Measurements from ENCODE around the gene NSD1.
"Not testable (repeated sequence)": the region's sequence is repeated elsewhere in the genome, so short reads cannot be mapped to it uniquely, and the experiment has no call there.

NSD1 gene

DNA sequence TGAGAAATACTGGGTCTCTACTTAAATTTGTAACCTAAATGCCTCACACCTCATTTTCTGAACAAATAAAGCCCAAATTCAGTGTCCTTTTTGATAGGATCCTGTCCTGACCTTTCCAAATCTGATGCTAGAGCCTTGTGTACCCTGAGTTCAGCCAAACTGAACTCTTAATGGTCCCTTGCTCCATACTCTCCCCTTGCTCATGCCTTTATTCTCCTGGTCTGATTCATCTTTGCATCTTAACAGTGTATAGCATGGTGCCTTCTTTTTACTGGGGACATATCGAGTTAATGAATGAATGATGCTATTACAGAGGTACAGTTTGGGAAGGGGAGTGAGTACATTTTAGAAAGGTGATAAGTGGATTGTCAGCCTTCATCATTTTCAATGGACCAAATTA is 9.2 kb downstream of the NSD1 start:
- DNase-seq = no peak
- no peak overlapping the region for H2BK12ac ChIP-seq (ENCODE audit: low read length in 2 of 2)
- H3K23ac ChIP-seq (ENCODE audit: low read length in 2 of 2) = no peak overlapping the region
- WGBS = 100% methylated on average over 1 of the region's 1 CpG
- H2BK15ac ChIP-seq (ENCODE audit: low read depth, poor library complexity, severe bottlenecking) = no peak overlapping the region
- H2AK5ac ChIP-seq (ENCODE audit: low read length, severe bottlenecking) = no peak overlapping the region
- peaks cover 6% of the 10 kb centered on the region for H3K4me1 ChIP-seq (ENCODE audit: control insufficient read depth, insufficient read depth, low read depth, low read length)
- H3K27ac ChIP-seq (ENCODE audit: low read length, poor library complexity, severe bottlenecking) = no peak overlapping the region
- H3K18ac ChIP-seq (ENCODE audit: low read depth in 1 of 2, low read length in 2 of 2) = no peak overlapping the region
- H3K4me3 ChIP-seq (ENCODE audit: insufficient read depth in 1 of 2, low read depth in 1 of 2, low read length in 2 of 2) = no peak overlapping the region
- H3K4ac ChIP-seq (ENCODE audit: low read depth in 1 of 2, low read length in 2 of 2) = no peak overlapping the region
- no peak overlapping the region for H3K14ac ChIP-seq (ENCODE audit: low read length in 2 of 2)
- no peak overlapping the region for H2BK5ac ChIP-seq (ENCODE audit: low read depth, low read length, poor library complexity, severe bottlenecking)
- no peaks in the 10 kb centered on the region for H3K27me3 ChIP-seq (ENCODE audit: control insufficient read depth in 1 of 2, insufficient read depth in 1 of 2, low read length in 2 of 2)
- H3K36me3 ChIP-seq (ENCODE audit: control insufficient read depth in 1 of 2, insufficient read depth in 2 of 2, low read depth in 1 of 2, low read length in 2 of 2) = peaks cover 42 to 78% of the 10 kb centered on the region in 2 experiments
- no peak overlapping the region for H2BK120ac ChIP-seq (ENCODE audit: low read depth, low read length)
- no peaks in the 10 kb centered on the region for H3K79me1 ChIP-seq (replicated peaks; ENCODE audit: low read length, poor library complexity, severe bottlenecking)
- H3K9me3 ChIP-seq (ENCODE audit: control insufficient read depth, low read length) = no peaks in the 10 kb centered on the region
- H3K4me2 ChIP-seq (ENCODE audit: low read length, poor library complexity, severe bottlenecking) = no peak overlapping the region
- H4K91ac ChIP-seq (ENCODE audit: low read length) = no peak overlapping the region
- H2AFZ ChIP-seq (ENCODE audit: low read depth, low read length) = no peak overlapping the region
- no peak overlapping the region for H4K8ac ChIP-seq (ENCODE audit: low read length)
- no peak overlapping the region for H3K9ac ChIP-seq (ENCODE audit: low read length)

DNA sequence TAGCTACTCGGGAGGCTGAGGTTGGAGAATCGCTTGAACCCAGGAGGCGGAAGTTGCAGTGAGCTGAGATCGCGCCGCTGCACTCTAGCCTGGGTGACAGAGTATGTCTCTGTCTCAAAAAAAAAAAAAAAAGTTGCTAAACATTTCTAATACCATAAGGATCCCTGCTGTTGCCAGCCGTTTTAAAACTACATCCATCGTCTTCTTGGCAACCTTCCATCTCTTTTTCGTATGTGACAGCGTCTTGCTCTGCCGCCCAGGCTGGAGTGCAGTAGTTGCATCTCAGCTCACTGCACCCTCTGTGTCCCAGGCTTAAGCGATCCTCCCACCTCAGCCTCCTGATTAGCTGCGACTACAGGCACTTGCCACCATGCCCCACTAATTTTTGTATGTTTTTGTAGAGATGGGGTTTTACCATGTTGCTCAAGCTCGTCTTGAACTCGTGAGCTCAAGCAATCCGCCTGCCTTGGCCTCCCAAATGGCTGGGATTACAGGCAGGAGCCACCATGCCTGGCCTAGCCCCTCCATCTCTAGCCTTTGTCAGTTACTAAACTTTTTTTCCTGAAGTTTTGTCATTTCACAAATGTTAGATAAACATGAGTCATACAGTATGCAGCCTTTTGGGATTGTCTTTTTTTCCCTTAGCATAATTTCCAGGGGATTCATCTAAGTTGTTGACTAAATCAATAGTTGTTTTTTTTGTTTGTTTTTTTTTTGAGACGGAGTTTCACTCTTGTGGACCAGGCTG is 13.5 kb downstream of the NSD1 start:
- no peak overlapping the region for H2BK120ac ChIP-seq (ENCODE audit: low read depth, low read length)
- no peak overlapping the region for H3K23ac ChIP-seq (ENCODE audit: low read length in 2 of 2)
- no peak overlapping the region for H3K18ac ChIP-seq (ENCODE audit: low read depth in 1 of 2, low read length in 2 of 2)
- H3K9me3 ChIP-seq (ENCODE audit: control insufficient read depth, low read length) = no peaks in the 10 kb centered on the region
- DNase-seq = peak; percentile 42
- H3K4me1 ChIP-seq (ENCODE audit: control insufficient read depth, insufficient read depth, low read depth, low read length) = peaks cover 3% of the 10 kb centered on the region
- no peak overlapping the region for H3K4me3 ChIP-seq (ENCODE audit: insufficient read depth in 1 of 2, low read depth in 1 of 2, low read length in 2 of 2)
- no peak overlapping the region for H2BK15ac ChIP-seq (ENCODE audit: low read depth, poor library complexity, severe bottlenecking)
- peaks cover 64 to 79% of the 10 kb centered on the region in 2 experiments for H3K36me3 ChIP-seq (ENCODE audit: control insufficient read depth in 1 of 2, insufficient read depth in 2 of 2, low read depth in 1 of 2, low read length in 2 of 2)
- no peak overlapping the region for H2AK5ac ChIP-seq (ENCODE audit: low read length, severe bottlenecking)
- no peak overlapping the region for H3K4me2 ChIP-seq (ENCODE audit: low read length, poor library complexity, severe bottlenecking)
- H3K14ac ChIP-seq (ENCODE audit: low read length in 2 of 2) = no peak overlapping the region
- no peak overlapping the region for H3K4ac ChIP-seq (ENCODE audit: low read depth in 1 of 2, low read length in 2 of 2)
- no peak overlapping the region for H4K8ac ChIP-seq (ENCODE audit: low read length)
- H2BK12ac ChIP-seq (ENCODE audit: low read length in 2 of 2) = no peak overlapping the region
- H2AFZ ChIP-seq (ENCODE audit: low read depth, low read length) = no peak overlapping the region
- WGBS = 95% methylated on average over 15 of the region's 17 CpGs
- no peak overlapping the region for H4K91ac ChIP-seq (ENCODE audit: low read length)
- H3K27ac ChIP-seq (ENCODE audit: low read length, poor library complexity, severe bottlenecking) = peak overlapping the region; percentile 3
- H3K79me1 ChIP-seq (replicated peaks; ENCODE audit: low read length, poor library complexity, severe bottlenecking) = peaks cover 2% of the 10 kb centered on the region
- H3K27me3 ChIP-seq (ENCODE audit: control insufficient read depth in 1 of 2, insufficient read depth in 1 of 2, low read length in 2 of 2) = no peaks in the 10 kb centered on the region
- peak overlapping the region; percentile 25 for H3K9ac ChIP-seq (ENCODE audit: low read length)
- no peak overlapping the region for H2BK5ac ChIP-seq (ENCODE audit: low read depth, low read length, poor library complexity, severe bottlenecking)

DNA sequence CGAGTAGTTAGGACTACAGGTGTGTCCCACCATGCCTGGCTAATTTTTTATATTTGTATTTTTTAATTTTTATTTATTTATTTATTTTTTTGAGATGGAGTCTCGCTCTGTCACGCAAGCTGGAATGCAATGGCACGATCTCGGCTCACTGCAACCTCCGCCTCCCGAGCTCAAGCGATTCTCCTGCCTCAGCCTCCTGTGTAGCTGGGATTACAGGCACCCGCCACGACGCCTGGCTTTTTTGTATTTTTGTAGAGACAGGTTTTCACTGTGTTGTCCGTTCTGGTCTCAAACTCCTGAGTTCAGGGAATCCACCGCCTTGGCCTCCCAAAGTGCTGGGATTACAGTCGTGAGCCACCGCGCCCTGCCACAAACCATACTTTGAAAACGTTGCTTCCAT is 16.5 kb downstream of the NSD1 start:
- H3K14ac ChIP-seq (ENCODE audit: low read length in 2 of 2); H3K4me3 ChIP-seq (ENCODE audit: insufficient read depth in 1 of 2, low read depth in 1 of 2, low read length in 2 of 2); H3K18ac ChIP-seq (ENCODE audit: low read depth in 1 of 2, low read length in 2 of 2); H3K27me3 ChIP-seq (ENCODE audit: control insufficient read depth in 1 of 2, insufficient read depth in 1 of 2, low read length in 2 of 2); H2BK15ac ChIP-seq (ENCODE audit: low read depth, poor library complexity, severe bottlenecking); H3K79me1 ChIP-seq (replicated peaks; ENCODE audit: low read length, poor library complexity, severe bottlenecking); H3K4ac ChIP-seq (ENCODE audit: low read depth in 1 of 2, low read length in 2 of 2); H2BK120ac ChIP-seq (ENCODE audit: low read depth, low read length); H3K9me3 ChIP-seq (ENCODE audit: control insufficient read depth, low read length); H4K91ac ChIP-seq (ENCODE audit: low read length); DNase-seq; H3K9ac ChIP-seq (ENCODE audit: low read length); H3K4me2 ChIP-seq (ENCODE audit: low read length, poor library complexity, severe bottlenecking); H2AFZ ChIP-seq (ENCODE audit: low read depth, low read length); H3K4me1 ChIP-seq (ENCODE audit: control insufficient read depth, insufficient read depth, low read depth, low read length); H4K8ac ChIP-seq (ENCODE audit: low read length); H2AK5ac ChIP-seq (ENCODE audit: low read length, severe bottlenecking); H2BK12ac ChIP-seq (ENCODE audit: low read length in 2 of 2); H2BK5ac ChIP-seq (ENCODE audit: low read depth, low read length, poor library complexity, severe bottlenecking); H3K27ac ChIP-seq (ENCODE audit: low read length, poor library complexity, severe bottlenecking); H3K23ac ChIP-seq (ENCODE audit: low read length in 2 of 2): not testable (repeated sequence)
- peaks cover 61 to 63% of the 10 kb centered on the region in 2 experiments for H3K36me3 ChIP-seq (ENCODE audit: control insufficient read depth in 1 of 2, insufficient read depth in 2 of 2, low read depth in 1 of 2, low read length in 2 of 2)
- 99% methylated on average over 15 of the region's 17 CpGs for WGBS

DNA sequence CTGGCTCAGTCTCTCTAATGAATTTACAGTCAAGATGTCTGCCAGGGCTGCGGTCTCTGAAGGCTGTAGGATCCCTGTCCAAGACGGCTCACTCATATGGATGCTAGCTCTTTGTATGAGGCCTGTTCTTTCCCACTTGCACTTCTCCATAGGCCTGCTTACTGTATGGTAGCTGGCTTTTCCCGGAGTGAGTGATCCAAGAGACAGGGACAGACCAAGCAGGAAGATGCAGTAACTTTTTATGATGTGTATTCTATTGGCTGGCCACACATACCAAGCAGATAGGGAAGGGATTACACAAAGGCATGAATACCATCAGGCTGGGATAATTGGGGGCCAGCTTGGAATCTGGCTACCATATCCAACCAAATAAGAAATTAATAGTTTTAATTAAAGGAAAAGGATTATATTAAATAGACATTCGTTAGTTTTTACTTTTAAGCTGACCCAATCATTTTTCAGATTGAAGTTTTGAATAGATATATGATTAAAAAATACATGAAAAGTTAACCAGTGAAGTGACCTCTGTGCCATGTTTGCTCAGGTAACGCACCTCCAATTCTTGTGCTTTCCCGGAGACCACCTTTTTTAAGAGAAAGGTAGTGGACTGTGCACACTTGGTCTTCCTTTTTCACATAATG is 20.6 kb downstream of the NSD1 start:
- no peaks in the 10 kb centered on the region for H3K27me3 ChIP-seq (ENCODE audit: control insufficient read depth in 1 of 2, insufficient read depth in 1 of 2, low read length in 2 of 2)
- WGBS = 89% methylated on average over 5 of the region's 6 CpGs
- no peaks in the 10 kb centered on the region for H3K9me3 ChIP-seq (ENCODE audit: control insufficient read depth, low read length)
- peak; percentile 53 for DNase-seq
- H3K79me1 ChIP-seq (replicated peaks; ENCODE audit: low read length, poor library complexity, severe bottlenecking) = peaks cover 4% of the 10 kb centered on the region
- no peak overlapping the region for H2BK15ac ChIP-seq (ENCODE audit: low read depth, poor library complexity, severe bottlenecking)
- peak overlapping the region; percentile 48 for H3K9ac ChIP-seq (ENCODE audit: low read length)
- no peak overlapping the region for H3K14ac ChIP-seq (ENCODE audit: low read length in 2 of 2)
- H3K23ac ChIP-seq (ENCODE audit: low read length in 2 of 2) = no peak overlapping the region
- H2BK5ac ChIP-seq (ENCODE audit: low read depth, low read length, poor library complexity, severe bottlenecking) = no peak overlapping the region
- H2AFZ ChIP-seq (ENCODE audit: low read depth, low read length) = no peak overlapping the region
- no peak overlapping the region for H4K91ac ChIP-seq (ENCODE audit: low read length)
- no peak overlapping the region for H2AK5ac ChIP-seq (ENCODE audit: low read length, severe bottlenecking)
- no peak overlapping the region for H3K27ac ChIP-seq (ENCODE audit: low read length, poor library complexity, severe bottlenecking)
- H3K4me1 ChIP-seq (ENCODE audit: control insufficient read depth, insufficient read depth, low read depth, low read length) = no peaks in the 10 kb centered on the region
- H3K18ac ChIP-seq (ENCODE audit: low read depth in 1 of 2, low read length in 2 of 2) = no peak overlapping the region
- no peak overlapping the region for H3K4me2 ChIP-seq (ENCODE audit: low read length, poor library complexity, severe bottlenecking)
- H3K4me3 ChIP-seq (ENCODE audit: insufficient read depth in 1 of 2, low read depth in 1 of 2, low read length in 2 of 2) = no peak overlapping the region
- no peak overlapping the region for H3K4ac ChIP-seq (ENCODE audit: low read depth in 1 of 2, low read length in 2 of 2)
- H3K36me3 ChIP-seq (ENCODE audit: control insufficient read depth in 1 of 2, insufficient read depth in 2 of 2, low read depth in 1 of 2, low read length in 2 of 2) = peaks cover 41 to 46% of the 10 kb centered on the region in 2 experiments
- H2BK12ac ChIP-seq (ENCODE audit: low read length in 2 of 2) = no peak overlapping the region
- no peak overlapping the region for H4K8ac ChIP-seq (ENCODE audit: low read length)
- H2BK120ac ChIP-seq (ENCODE audit: low read depth, low read length) = no peak overlapping the region
